Common myeloid progenitor, CD34-positive (primary cell): Measurements from ENCODE around the gene BANP.
"Not testable (repeated sequence)": the region's sequence is repeated elsewhere in the genome, so short reads cannot be mapped to it uniquely, and the experiment has no call there.

Experiments
- CTCF ChIA-PET: fragments of 350-600 bp; sonication (Branson Sonifier 250); formaldehyde crosslinking; loops from one replicate; lab custom pipeline; 2021; ENCODE audit warnings: antibody characterized with exemption; lab: Charles Lee
- POLR2A ChIA-PET: fragments of 350-600 bp; sonication (Branson Sonifier 250); formaldehyde crosslinking; loops from one replicate; lab custom pipeline; 2021; ENCODE audit warnings: antibody characterized with exemption; lab: Charles Lee
- DNase-seq, 3 donors: peaks; one replicate each; pipeline versions ENCODE4 v3.0.0 to v3.0.0-alpha.2; 2013
- H3K27ac ChIP-seq, 2 experiments: 1 replicate in 1 of 2; 2 replicates in 1 of 2; pipeline ENCODE4 v1.7.0; 2013; ENCODE audit warnings: inconsistent platforms in 2 of 2, low read length in 2 of 2, mild to moderate bottlenecking in 2 of 2, low read depth in 1 of 2, moderate library complexity in 1 of 2; ENCODE audit not compliant: severe bottlenecking in 2 of 2, insufficient read depth in 1 of 2, poor library complexity in 1 of 2
- H3K27me3 ChIP-seq, 5 experiments: replicated peaks in 2 of 5; 1 replicate in 3 of 5; 2 replicates in 2 of 5; pipeline versions ENCODE4 v1.6.1 to v1.7.0; 2013; ENCODE audit warnings: low read length in 4 of 5, mild to moderate bottlenecking in 2 of 5, moderate library complexity in 2 of 5, inconsistent platforms in 1 of 5; ENCODE audit not compliant: insufficient read depth in 5 of 5, control insufficient read depth in 4 of 5
- H3K36me3 ChIP-seq, 4 experiments: 1 replicate in 2 of 4; 2 replicates in 2 of 4; pipeline versions ENCODE4 v1.6.1 to v1.7.0; 2013; ENCODE audit warnings: low read length in 3 of 4, control low read depth in 1 of 4, mild to moderate bottlenecking in 1 of 4; ENCODE audit not compliant: control insufficient read depth in 4 of 4, insufficient read depth in 4 of 4
- H3K4me1 ChIP-seq, 4 experiments: 1 replicate in 3 of 4; 2 replicates in 1 of 4; pipeline versions ENCODE4 v1.6.1 to v1.7.1; 2013; ENCODE audit warnings: low read length in 3 of 4, mild to moderate bottlenecking in 3 of 4, control low read depth in 1 of 4, inconsistent platforms in 1 of 4, moderate library complexity in 1 of 4; ENCODE audit not compliant: control insufficient read depth in 4 of 4, insufficient read depth in 4 of 4; ENCODE audit errors: control extremely low read depth in 1 of 4
- H3K4me3 ChIP-seq, 7 experiments: 1 replicate in 4 of 7; 2 replicates in 3 of 7; pipeline versions ENCODE4 v1.5.1 to v1.7.0; 2013; ENCODE audit warnings: mild to moderate bottlenecking in 7 of 7, low read length in 6 of 7, moderate library complexity in 6 of 7, inconsistent platforms in 2 of 7, low read depth in 2 of 7, control low read depth in 1 of 7; ENCODE audit not compliant: insufficient read depth in 4 of 7, control insufficient read depth in 1 of 7; ENCODE audit errors: extremely low read depth in 1 of 7
- H3K9me3 ChIP-seq, 5 experiments: 1 replicate in 4 of 5; 2 replicates in 1 of 5; pipeline versions ENCODE4 v1.6.1 to v1.7.1; 2013; ENCODE audit warnings: low read length in 4 of 5, mild to moderate bottlenecking in 2 of 5, inconsistent platforms in 1 of 5, low read depth in 1 of 5, moderate library complexity in 1 of 5; ENCODE audit not compliant: control insufficient read depth in 4 of 5, insufficient read depth in 2 of 5; ENCODE audit errors: control extremely low read depth in 1 of 5
- WGBS: methylation state at CpG from one replicate; pipeline ENCODE4 v1.1.5; 2013; ENCODE audit not compliant: insufficient coverage; 5-methylcytosine and 5-hydroxymethylcytosine counted together

BANP gene

GRCh38 chr16:88089071-88089470, 137.8 kb downstream of the BANP start:
- DNase-seq, H3K36me3 ChIP-seq, H3K9me3 ChIP-seq, H3K4me3 ChIP-seq, POLR2A ChIA-PET, H3K27me3 ChIP-seq, CTCF ChIA-PET, H3K27ac ChIP-seq, H3K4me1 ChIP-seq: not testable (repeated sequence)
- 92% methylated on average over 8 of the region's 15 CpGs for WGBS

GRCh38 chr16:88089632-88090376, 138.6 kb downstream of the BANP start:
- H3K36me3 ChIP-seq, H3K27ac ChIP-seq, H3K27me3 ChIP-seq, POLR2A ChIA-PET, H3K4me3 ChIP-seq, H3K9me3 ChIP-seq, H3K4me1 ChIP-seq, CTCF ChIA-PET: not testable (repeated sequence)
- WGBS, result 89% methylated on average over 17 of the region's 23 CpGs
- peak in 1 of 3 donors; percentile 15 for DNase-seq

- H3K27ac ChIP-seq, H3K4me3 ChIP-seq, H3K36me3 ChIP-seq, CTCF ChIA-PET, H3K4me1 ChIP-seq, DNase-seq, POLR2A ChIA-PET, H3K27me3 ChIP-seq, H3K9me3 ChIP-seq: not testable (repeated sequence)
- WGBS, result 82% methylated on average over 5 of the region's 38 CpGs
Observed at GRCh38 chr16:88090377-88091175, 139.3 kb downstream of the BANP start.

GRCh38 chr16:88091221-88091971, 140.2 kb downstream of the BANP start:
- CTCF ChIA-PET, DNase-seq, H3K27me3 ChIP-seq, POLR2A ChIA-PET, H3K9me3 ChIP-seq, H3K27ac ChIP-seq, H3K4me1 ChIP-seq, H3K4me3 ChIP-seq, H3K36me3 ChIP-seq: not testable (repeated sequence)
- WGBS, result 78% methylated on average over 18 of the region's 35 CpGs

- WGBS, result 0% methylated on average over 7 of the region's 9 CpGs
- H3K36me3 ChIP-seq, H3K4me1 ChIP-seq, CTCF ChIA-PET, H3K27ac ChIP-seq, POLR2A ChIA-PET, H3K27me3 ChIP-seq, H3K4me3 ChIP-seq, H3K9me3 ChIP-seq: not testable (repeated sequence)
- DNase-seq, result peak in 2 of 3 donors; percentile 11 to 31
Observed at GRCh38 chr16:88091972-88092302, 140.7 kb downstream of the BANP start.

GRCh38 chr16:88092791-88093555, 141.7 kb downstream of the BANP start:
- H3K27me3 ChIP-seq, H3K4me3 ChIP-seq, POLR2A ChIA-PET, DNase-seq, H3K9me3 ChIP-seq, H3K36me3 ChIP-seq, H3K4me1 ChIP-seq, H3K27ac ChIP-seq, CTCF ChIA-PET: not testable (repeated sequence)
- 96% methylated on average over 11 of the region's 34 CpGs for WGBS
